RWPE2 (cell line): Measurements from ENCODE around the gene ADAT1.
"Not testable (repeated sequence)": the region's sequence is repeated elsewhere in the genome, so short reads cannot be mapped to it uniquely, and the experiment has no call there.

ENCODE experiments used
- ATAC-seq: fragments of 200-7000 bp; cut with Tn5 transposase; 3 replicates; pipeline ENCODE4 v1.9.1; 2021; ENCODE audit warnings: low read depth
- DNase-seq: peaks from one replicate; pipeline ENCODE4 v3.0.0-alpha.2; 2020; ENCODE audit warnings: low spot score
- H3K27ac ChIP-seq: fragments of 450-650 bp; 2 replicates; pipeline ENCODE4 v1.5.1; 2017; ENCODE audit warnings: mild to moderate bottlenecking; ENCODE audit not compliant: poor library complexity, severe bottlenecking
- H3K27me3 ChIP-seq: fragments of 250-450 bp; sonication (Bioruptor Pico); 2 replicates; pipeline ENCODE4 v1.5.1; 2021; ENCODE audit warnings: mild to moderate bottlenecking, moderate library complexity; ENCODE audit not compliant: insufficient read depth, poor library complexity, severe bottlenecking
- H3K36me3 ChIP-seq: fragments of 250-450 bp; sonication (Bioruptor Pico); 2 replicates; pipeline ENCODE4 v1.5.1; 2020; ENCODE audit warnings: low read depth, mild to moderate bottlenecking, moderate library complexity
- H3K4me1 ChIP-seq: fragments of 250-450 bp; sonication (Bioruptor Pico); 2 replicates; pipeline ENCODE4 v1.5.1; 2021; ENCODE audit warnings: mild to moderate bottlenecking, moderate library complexity; ENCODE audit not compliant: insufficient read depth, poor library complexity, severe bottlenecking
- H3K4me3 ChIP-seq: fragments of 250-450 bp; sonication (Bioruptor Pico); 2 replicates; pipeline ENCODE4 v1.5.1; 2021; ENCODE audit warnings: mild to moderate bottlenecking, moderate library complexity; ENCODE audit not compliant: severe bottlenecking
- H3K9me3 ChIP-seq: fragments of 250-450 bp; sonication (Bioruptor Pico); 2 replicates; pipeline ENCODE4 v1.5.1; 2021; ENCODE audit warnings: mild to moderate bottlenecking, moderate library complexity; ENCODE audit not compliant: severe bottlenecking
- CTCF ChIP-seq: fragments of 450-650 bp; IDR thresholded peaks from one replicate; pipeline ENCODE4 v1.5.1; 2017; ENCODE audit warnings: mild to moderate bottlenecking, moderate library complexity; ENCODE audit not compliant: poor library complexity, severe bottlenecking

Gene ADAT1

GRCh38 chr16:75593825-75594820, 29.0 kb downstream of the ADAT1 start:
- TF ChIP-seq CTCF: no peak

GRCh38 chr16:75593308-75593707, 29.8 kb downstream of the ADAT1 start:
- Histone ChIP-seq H3K27me3 (no peaks in the 10 kb centered on the region), H3K27ac (no peak overlapping the region), H3K4me1 (peaks cover 16% of the 10 kb centered on the region), H3K36me3 (peaks cover 32% of the 10 kb centered on the region), H3K9me3 (no peaks in the 10 kb centered on the region), H3K4me3 (no peak overlapping the region)
- TF ChIP-seq CTCF: no peak
- ATAC-seq (no peak), DNase-seq (no peak)

More at GRCh38 chr16:75593825-75594820, 29.0 kb downstream of the ADAT1 start:
- Histone ChIP-seq H3K4me1 (peaks cover 16% of the 10 kb centered on the region), H3K27ac (peak overlapping the region; percentile 37), H3K9me3 (no peaks in the 10 kb centered on the region), H3K36me3 (peaks cover 36% of the 10 kb centered on the region), H3K4me3 (no peak overlapping the region), H3K27me3 (no peaks in the 10 kb centered on the region)
- ATAC-seq: peak; percentile 97
- DNase-seq: no peak

- H3K36me3 ChIP-seq: peaks cover 26% of the 10 kb centered on the region
- ATAC-seq, H3K27me3 ChIP-seq, H3K27ac ChIP-seq, H3K4me3 ChIP-seq, DNase-seq, H3K9me3 ChIP-seq: not testable (repeated sequence)
- H3K4me1 ChIP-seq: peaks cover 16% of the 10 kb centered on the region
Observed at GRCh38 chr16:75591927-75592326, 31.2 kb downstream of the ADAT1 start.

GRCh38 chr16:75590920-75591843, 31.9 kb downstream of the ADAT1 start:
- Histone ChIP-seq H3K27ac (no peak overlapping the region), H3K9me3 (no peaks in the 10 kb centered on the region), H3K4me3 (no peak overlapping the region), H3K36me3 (peaks cover 23% of the 10 kb centered on the region), H3K4me1 (peaks cover 16% of the 10 kb centered on the region), H3K27me3 (no peaks in the 10 kb centered on the region)
- ATAC-seq: no peak
- TF ChIP-seq CTCF: no peak
- DNase-seq: no peak

- no peak overlapping the region for H3K4me3 ChIP-seq
- no peak for ATAC-seq
- H3K36me3 ChIP-seq: peaks cover 13% of the 10 kb centered on the region
- TF ChIP-seq CTCF: no peak
- no peak for DNase-seq
- H3K9me3 ChIP-seq: no peaks in the 10 kb centered on the region
- no peaks in the 10 kb centered on the region for H3K27me3 ChIP-seq
- no peak overlapping the region for H3K27ac ChIP-seq
- H3K4me1 ChIP-seq: peaks cover 6% of the 10 kb centered on the region
Observed at GRCh38 chr16:75589306-75589705, 33.8 kb downstream of the ADAT1 start.
